WERI-Rb-1 (cell line): ENCODE data around the gene WWOX.

Experiments used
- DNase-seq: peaks from one replicate; pipeline ENCODE4 v3.0.0-alpha.2; 2020
- H3K27ac ChIP-seq: fragments of 250-450 bp; sonication (Bioruptor Pico); 2 replicates; pipeline ENCODE4 v1.5.1; 2020; ENCODE audit warnings: mild to moderate bottlenecking, moderate library complexity
- H3K27me3 ChIP-seq: fragments of 250-450 bp; sonication (Bioruptor Pico); 2 replicates; pipeline ENCODE4 v1.5.1; 2021; ENCODE audit warnings: mild to moderate bottlenecking, low read depth, moderate library complexity; ENCODE audit not compliant: insufficient read depth, severe bottlenecking
- H3K36me3 ChIP-seq: fragments of 250-450 bp; sonication (Bioruptor Pico); 2 replicates; pipeline ENCODE4 v1.5.1; 2020; ENCODE audit warnings: mild to moderate bottlenecking, moderate library complexity
- H3K4me3 ChIP-seq: 2 replicates; pipeline ENCODE4 v1.5.1; 2011; ENCODE audit warnings: low read depth, mild to moderate bottlenecking, control low read depth, low read length
- H3K9me3 ChIP-seq: fragments of 250-450 bp; sonication (Bioruptor Pico); 2 replicates; pipeline ENCODE4 v1.5.1; 2021; ENCODE audit warnings: mild to moderate bottlenecking, moderate library complexity; ENCODE audit not compliant: severe bottlenecking
- CTCF ChIP-seq: IDR thresholded peaks from 2 replicates; pipeline ENCODE4 v1.5.1; 2011; ENCODE audit warnings: low read depth, mild to moderate bottlenecking, control low read depth, inconsistent platforms, low read length

WWOX gene

GRCh38 chr16:78458588-78458987 lies 359.1 kb downstream of the WWOX start:
- H3K4me3 ChIP-seq: no peak overlapping the region
- no peak for TF ChIP-seq CTCF
- DNase-seq: peak; percentile 49
- no peaks in the 10 kb centered on the region for H3K9me3 ChIP-seq
- H3K36me3 ChIP-seq: no peaks in the 10 kb centered on the region
- no peaks in the 10 kb centered on the region for H3K27me3 ChIP-seq
- no peak overlapping the region; the same call in 1 of the 2 replicates for H3K27ac ChIP-seq

DNA sequence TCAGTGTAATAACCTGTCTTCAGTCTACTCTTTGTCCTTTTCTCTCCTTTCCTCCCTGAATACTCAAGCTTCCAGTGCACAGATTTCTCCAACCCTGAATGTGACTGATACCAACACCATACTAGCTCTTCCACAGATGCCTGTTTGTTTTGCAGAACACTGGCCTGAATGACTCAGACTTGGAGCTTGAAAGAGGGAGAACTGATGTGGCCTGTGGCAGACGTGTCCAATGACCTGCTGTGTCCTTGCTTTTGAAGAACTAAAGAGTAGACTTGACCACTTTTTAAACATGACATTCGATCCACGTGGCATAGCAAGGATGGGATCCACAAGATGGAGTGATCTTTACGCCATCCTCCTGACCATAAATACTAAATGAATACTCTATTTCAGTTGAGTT lies 361.0 kb downstream of the WWOX start:
- TF ChIP-seq CTCF: no peak
- Histone ChIP-seq H3K27me3 (no peaks in the 10 kb centered on the region), H3K9me3 (no peaks in the 10 kb centered on the region), H3K4me3 (no peak overlapping the region), H3K36me3 (no peaks in the 10 kb centered on the region), H3K27ac (no peak overlapping the region)
- no peak for DNase-seq

- no peak for TF ChIP-seq CTCF
- no peaks in the 10 kb centered on the region for H3K36me3 ChIP-seq
- H3K27me3 ChIP-seq: no peaks in the 10 kb centered on the region
- H3K9me3 ChIP-seq: no peaks in the 10 kb centered on the region
- DNase-seq: no peak
- no peak overlapping the region for H3K27ac ChIP-seq
- H3K4me3 ChIP-seq: no peak overlapping the region
These were observed 361.6 kb downstream of the WWOX start for GRCh38 chr16:78461087-78461486.

DNA sequence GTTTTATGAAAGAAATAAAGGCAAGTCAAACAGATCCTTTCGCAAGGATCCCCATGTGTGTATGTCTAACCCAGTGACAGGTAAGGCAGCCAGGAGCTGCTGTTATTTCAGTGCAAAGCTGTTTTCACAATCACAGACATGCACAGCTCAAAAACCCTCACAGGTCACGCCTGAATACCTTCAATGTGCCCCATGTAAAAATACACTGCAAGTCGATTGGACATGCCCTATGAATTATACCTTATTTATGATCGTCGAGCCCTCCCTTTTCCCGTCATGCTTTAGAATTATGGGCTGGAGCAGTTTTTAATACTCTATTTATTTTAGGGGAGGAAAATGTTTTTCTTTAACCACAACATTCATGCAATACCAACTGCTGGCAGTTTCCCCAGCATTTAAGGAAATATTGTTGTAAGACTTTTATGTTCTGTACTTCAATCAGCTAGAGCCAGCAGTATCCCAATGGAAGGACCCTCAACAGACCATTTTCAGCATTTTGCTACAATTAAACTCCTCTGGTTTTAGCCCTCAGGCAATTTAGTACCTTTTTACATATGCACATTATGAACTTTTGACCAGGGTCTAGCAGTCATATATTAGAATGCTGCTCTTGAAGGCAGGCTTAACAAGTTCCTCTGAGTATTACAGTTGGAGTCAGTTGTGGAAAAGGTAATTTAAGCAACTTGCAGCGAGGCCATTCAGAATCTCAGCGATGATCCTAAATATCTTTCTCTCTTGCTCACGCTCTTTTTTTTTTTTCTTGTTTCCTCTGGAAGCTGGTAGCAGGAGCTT lies 362.2 kb downstream of the WWOX start:
- Histone ChIP-seq H3K27me3 (no peaks in the 10 kb centered on the region), H3K4me3 (peak overlapping the region; percentile 16), H3K36me3 (no peaks in the 10 kb centered on the region), H3K27ac (no peak overlapping the region; the same call in 1 of the 2 replicates), H3K9me3 (no peaks in the 10 kb centered on the region)
- no peak for TF ChIP-seq CTCF
- DNase-seq: no peak

DNA sequence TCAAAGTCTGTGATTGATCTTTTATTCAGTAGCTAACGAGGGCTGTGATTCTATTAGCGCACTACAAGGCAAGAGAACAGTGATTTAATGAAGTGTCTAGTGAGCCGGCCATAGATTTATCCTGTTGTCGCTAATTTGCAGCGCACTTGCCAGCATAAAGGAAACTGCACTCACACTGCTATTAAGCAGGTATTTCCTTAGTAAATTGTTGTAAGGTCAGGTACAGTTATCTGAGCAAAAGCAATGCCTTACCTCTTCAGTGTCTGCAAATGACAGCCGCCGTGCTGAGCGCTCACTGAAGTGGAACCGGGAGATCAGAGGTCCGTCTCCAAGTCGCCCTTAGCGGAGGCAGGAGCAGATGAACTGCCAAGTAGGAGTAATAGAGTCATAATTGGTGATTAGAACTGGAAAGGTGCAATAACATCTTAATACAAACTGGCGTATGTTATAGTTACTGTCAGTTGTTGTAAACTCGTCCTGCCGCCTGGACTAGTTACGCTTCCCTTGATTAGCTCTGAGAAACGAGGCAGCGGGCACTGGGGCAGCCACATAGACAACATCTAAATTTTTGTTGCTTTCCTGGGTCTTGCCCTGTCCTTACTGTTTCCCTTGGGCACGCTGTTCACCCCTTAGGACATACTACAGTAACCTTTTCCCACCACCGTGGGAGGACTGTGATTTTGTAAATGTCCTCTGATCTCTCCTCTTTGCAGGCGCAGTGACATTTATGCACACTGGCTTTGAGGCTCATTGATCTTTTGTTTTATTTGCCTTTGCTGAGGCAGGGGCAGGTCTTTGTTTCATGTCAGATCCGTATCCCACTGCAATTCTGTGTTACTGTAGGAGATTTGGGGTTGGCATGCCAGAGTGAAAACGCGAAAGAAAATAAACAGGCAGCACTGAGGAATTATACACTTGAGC lies 363.1 kb downstream of the WWOX start:
- no peak overlapping the region; the same call in 1 of the 2 replicates for H3K27ac ChIP-seq
- H3K36me3 ChIP-seq: no peaks in the 10 kb centered on the region
- TF ChIP-seq CTCF: no peak
- H3K4me3 ChIP-seq: peak overlapping the region; percentile 16
- H3K27me3 ChIP-seq: no peaks in the 10 kb centered on the region
- DNase-seq: peak; percentile 71
- no peaks in the 10 kb centered on the region for H3K9me3 ChIP-seq
